Thyroid gland (tissue), 4 donors: ENCODE measurements around the gene TIMM8B. TPM values are rescaled to one million over a fixed set of nuclear protein-coding genes. Genes with fewer than 3 reads are reported as not detected.

ENCODE experiments used
- DNase-seq, 2 donors: peaks; one replicate each; pipeline ENCODE4 v3.0.0-alpha.2; 2019
- H3K27ac ChIP-seq, 3 donors: fragments of 200-600 bp; sonication (generic); 1 replicate in 2 of 3; 2 replicates in 1 of 3; pipeline ENCODE4 v1.5.1; 2016 to 2019; ENCODE audit warnings: mild to moderate bottlenecking in 1 of 3, moderate library complexity in 1 of 3
- H3K27me3 ChIP-seq: fragments of 200-600 bp; sonication (generic); one replicate; pipeline ENCODE4 v1.5.1; 2019
- H3K36me3 ChIP-seq, 2 donors: fragments of 200-600 bp; sonication (generic); one replicate each; pipeline ENCODE4 v1.5.1; 2016 to 2019
- H3K4me1 ChIP-seq, 2 donors: fragments of 200-600 bp; sonication (generic); one replicate each; pipeline ENCODE4 v1.5.1; 2017 to 2019
- H3K4me3 ChIP-seq, 3 donors: fragments of 200-600 bp; sonication (generic); replicated peaks in 1 of 3; 1 replicate in 2 of 3; 2 replicates in 1 of 3; pipeline ENCODE4 v1.5.1; 2016; ENCODE audit warnings: mild to moderate bottlenecking in 1 of 3
- H3K9me3 ChIP-seq: fragments of 200-600 bp; sonication (generic); one replicate; pipeline ENCODE4 v1.5.1; 2017
- POLR2A ChIP-seq, 2 donors: fragments of 450-650 bp; IDR thresholded peaks; one replicate each; pipeline ENCODE4 v1.6.1; 2017; ENCODE audit warnings: antibody characterized with exemption in 2 of 2, mild to moderate bottlenecking in 2 of 2, moderate library complexity in 1 of 2
- WGBS, 2 donors: methylation state at CpG; one replicate each; pipeline ENCODE4 v1.1.5; 2017; 5-methylcytosine and 5-hydroxymethylcytosine counted together
- intact Hi-C: fragments of 100-400 bp; cut with DNase I; formaldehyde crosslinking; loops from one replicate; pipeline ENCODE4 v1.15.1; 2023
- total RNA-seq, 4 donors: library from RNA; depleted of rRNA; stranded (reverse); fragments of >200 nt; gene quantifications; one replicate each; pipeline ENCODE4 v1.2.3, GENCODE V29; 2016
- TF ChIP-seq, protein P1 (sequence below), 6 experiments: fragments of 200-600 bp in 3 of 6; fragments of 450-650 bp in 3 of 6; sonication (generic) in 3 of 6; IDR thresholded peaks; one replicate each; pipeline ENCODE4 v1.5.1; 2016 to 2019; ENCODE audit warnings: antibody characterized with exemption in 6 of 6, mild to moderate bottlenecking in 2 of 6, inconsistent platforms in 1 of 6, moderate library complexity in 1 of 6

The TIMM8B gene
- total RNA-seq, 4 donors from 2014 or later = 11.8 to 55.8 (median 27.5) TPM

DNA sequence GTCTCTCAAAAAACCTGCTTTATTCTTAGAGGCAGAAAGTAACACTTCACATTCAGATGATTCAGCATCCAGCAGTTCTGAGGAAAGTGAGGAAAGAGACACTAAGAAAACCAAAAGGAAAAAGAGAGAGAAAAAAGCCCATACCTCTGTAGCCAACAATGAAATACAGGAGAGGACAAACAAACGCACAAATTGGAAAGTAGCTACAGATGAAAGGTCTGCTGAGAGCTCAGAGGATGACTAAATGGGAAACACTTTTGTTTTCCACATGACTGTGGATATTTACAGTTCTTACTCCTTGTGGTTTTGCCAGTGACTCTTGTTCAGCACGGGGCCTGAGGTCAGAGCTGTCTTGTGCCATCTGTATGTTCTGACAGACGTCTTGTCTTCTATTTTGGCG, 3.8 kb downstream of the TIMM8B start:
- Histone ChIP-seq H3K9me3 (no peaks in the 10 kb centered on the region), H3K27me3 (no peaks in the 10 kb centered on the region), H3K4me3 (no peak overlapping the region), H3K4me1 (peaks cover 6 to 13% of the 10 kb centered on the region in 2 donors), H3K27ac (no peak overlapping the region), H3K36me3 (peaks cover 59 to 63% of the 10 kb centered on the region in 2 donors)
- TF ChIP-seq POLR2A (IDR thresholded peaks at IDR 0.05) = no peak
- TF ChIP-seq, protein P1, sequence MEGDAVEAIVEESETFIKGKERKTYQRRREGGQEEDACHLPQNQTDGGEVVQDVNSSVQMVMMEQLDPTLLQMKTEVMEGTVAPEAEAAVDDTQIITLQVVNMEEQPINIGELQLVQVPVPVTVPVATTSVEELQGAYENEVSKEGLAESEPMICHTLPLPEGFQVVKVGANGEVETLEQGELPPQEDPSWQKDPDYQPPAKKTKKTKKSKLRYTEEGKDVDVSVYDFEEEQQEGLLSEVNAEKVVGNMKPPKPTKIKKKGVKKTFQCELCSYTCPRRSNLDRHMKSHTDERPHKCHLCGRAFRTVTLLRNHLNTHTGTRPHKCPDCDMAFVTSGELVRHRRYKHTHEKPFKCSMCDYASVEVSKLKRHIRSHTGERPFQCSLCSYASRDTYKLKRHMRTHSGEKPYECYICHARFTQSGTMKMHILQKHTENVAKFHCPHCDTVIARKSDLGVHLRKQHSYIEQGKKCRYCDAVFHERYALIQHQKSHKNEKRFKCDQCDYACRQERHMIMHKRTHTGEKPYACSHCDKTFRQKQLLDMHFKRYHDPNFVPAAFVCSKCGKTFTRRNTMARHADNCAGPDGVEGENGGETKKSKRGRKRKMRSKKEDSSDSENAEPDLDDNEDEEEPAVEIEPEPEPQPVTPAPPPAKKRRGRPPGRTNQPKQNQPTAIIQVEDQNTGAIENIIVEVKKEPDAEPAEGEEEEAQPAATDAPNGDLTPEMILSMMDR (IDR thresholded peaks at IDR 0.05) = no peak
- no peak for DNase-seq
- intact Hi-C loops = no loop called here
- WGBS, 2 donors = 85 to 92% methylated on average over 4 of the region's 4 CpGs

DNA sequence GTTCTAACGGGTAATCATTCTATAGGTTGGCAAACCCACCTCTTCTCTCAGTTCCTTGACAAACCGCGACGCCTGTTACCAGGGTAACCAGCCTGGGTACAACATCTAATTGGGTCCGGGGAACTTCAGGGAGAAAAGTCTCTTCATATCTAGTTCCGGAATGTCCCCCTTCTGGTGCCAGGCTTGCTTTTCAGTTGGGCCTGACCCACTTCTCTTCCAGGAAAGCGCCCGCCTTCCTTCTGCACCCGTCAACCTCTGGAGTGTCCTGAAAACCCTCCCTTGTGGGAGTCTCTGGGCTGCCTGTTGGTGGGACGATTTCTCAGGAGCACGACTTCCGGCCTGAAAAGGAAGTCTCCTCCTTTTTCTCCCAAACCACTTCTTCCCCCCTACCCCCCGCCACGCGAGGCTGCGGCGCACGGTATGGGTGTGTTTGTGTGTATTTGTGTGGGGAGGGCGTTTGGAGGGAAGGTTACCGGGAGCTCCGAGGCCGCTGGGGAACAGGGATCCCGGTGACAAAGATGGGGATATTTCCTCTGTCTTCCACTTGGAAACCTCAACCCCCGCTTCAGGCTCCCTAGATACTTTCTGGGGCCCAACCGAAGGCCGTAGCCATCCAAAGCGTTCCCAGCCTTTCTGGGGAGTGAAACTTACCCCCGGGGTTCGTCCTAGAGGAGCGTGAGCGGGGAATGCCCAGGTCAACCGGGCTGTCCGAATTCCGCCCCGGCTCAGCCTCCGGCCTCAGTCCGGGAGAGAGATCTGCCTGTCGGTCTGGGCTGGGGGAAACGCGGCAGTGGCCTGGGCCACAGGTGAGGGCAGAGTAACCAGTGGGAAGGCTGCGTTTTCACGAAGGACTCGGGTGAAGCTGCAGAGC, 12.4 kb downstream of the TIMM8B start, which contains the start of the genes NKAPD1 and PIH1D2:
Gene NKAPD1, plus strand, starts transcription at position 359 of the 871 bp plus-strand sequence. CDS start 1,276 bp downstream, outside the sequence.
Gene PIH1D2, minus strand, starts transcription at position 77 of the 871 bp plus-strand sequence. CDS start 843 bp downstream, outside the sequence.
- peak within 1 kb of the TSS; percentile 75 to 99 (median 83) for H3K4me3 ChIP-seq
- H3K9me3 ChIP-seq = no peaks in the 10 kb centered on the region
- intact Hi-C loops = no loop called here
- DNase-seq = peak; percentile 86 to 89
- H3K4me1 ChIP-seq = peaks cover 7 to 8% of the 10 kb centered on the region in 2 donors
- TF ChIP-seq POLR2A (IDR thresholded peaks at IDR 0.05) = peak in 1 of 2 donors; percentile 50
- TF ChIP-seq, protein P1 (IDR thresholded peaks at IDR 0.05) = peak in 3 of 6 experiments; percentile 10 to 41 (median 36)
- H3K27me3 ChIP-seq = no peaks in the 10 kb centered on the region
- WGBS, 2 donors = 0 to 2% methylated on average over 34 to 35 of the region's 43 CpGs
- peaks cover 10% of the 10 kb centered on the region in 2 donors for H3K36me3 ChIP-seq
- H3K27ac ChIP-seq = peak within 1 kb of the TSS; percentile 50 to 91 (median 88)

GRCh38 chr11:112062923-112063322, 23.6 kb downstream of the TIMM8B start:
- WGBS, 2 donors = 85% methylated on average over 1 of the region's 1 CpG
- intact Hi-C loops = no loop called here
- DNase-seq = no peak
- H3K27ac ChIP-seq = no peak overlapping the region
- no peaks in the 10 kb centered on the region for H3K4me1 ChIP-seq
- no peak overlapping the region for H3K4me3 ChIP-seq
- H3K36me3 ChIP-seq = peaks cover 19 to 26% of the 10 kb centered on the region in 2 donors
- H3K27me3 ChIP-seq = no peaks in the 10 kb centered on the region
- H3K9me3 ChIP-seq = no peaks in the 10 kb centered on the region
- TF ChIP-seq POLR2A (IDR thresholded peaks at IDR 0.05) = no peak
- TF ChIP-seq, protein P1 (IDR thresholded peaks at IDR 0.05) = no peak

DNA sequence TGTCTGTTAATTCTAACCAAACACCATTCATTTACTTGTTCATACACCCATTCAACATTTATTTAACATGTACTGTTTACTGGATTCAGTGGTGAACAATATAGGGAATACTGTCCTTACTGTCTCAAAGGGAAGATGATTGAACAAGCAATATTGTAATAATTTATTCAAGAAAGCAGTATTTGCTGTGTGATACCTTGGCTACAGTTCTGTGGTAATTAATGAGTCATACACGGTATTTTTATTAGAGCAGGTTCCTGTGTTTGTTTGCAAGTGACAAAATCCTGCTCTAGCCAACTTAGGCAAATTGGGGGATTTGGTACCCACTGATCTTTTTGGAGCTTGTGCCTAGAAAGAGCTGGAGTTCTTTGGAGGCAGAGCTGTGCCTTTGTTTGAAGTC, 28.5 kb downstream of the TIMM8B start:
- no peak overlapping the region for H3K27ac ChIP-seq
- 80 to 89% methylated on average over 1 of the region's 1 CpG for WGBS, 2 donors
- H3K4me1 ChIP-seq = no peaks in the 10 kb centered on the region
- no peak for TF ChIP-seq POLR2A (IDR thresholded peaks at IDR 0.05)
- TF ChIP-seq, protein P1 (IDR thresholded peaks at IDR 0.05) = no peak
- no peaks in the 10 kb centered on the region for H3K9me3 ChIP-seq
- intact Hi-C loops = no loop called here
- no peak overlapping the region for H3K4me3 ChIP-seq
- H3K36me3 ChIP-seq = peaks cover 39 to 40% of the 10 kb centered on the region in 2 donors
- no peaks in the 10 kb centered on the region for H3K27me3 ChIP-seq
- DNase-seq = no peak

DNA sequence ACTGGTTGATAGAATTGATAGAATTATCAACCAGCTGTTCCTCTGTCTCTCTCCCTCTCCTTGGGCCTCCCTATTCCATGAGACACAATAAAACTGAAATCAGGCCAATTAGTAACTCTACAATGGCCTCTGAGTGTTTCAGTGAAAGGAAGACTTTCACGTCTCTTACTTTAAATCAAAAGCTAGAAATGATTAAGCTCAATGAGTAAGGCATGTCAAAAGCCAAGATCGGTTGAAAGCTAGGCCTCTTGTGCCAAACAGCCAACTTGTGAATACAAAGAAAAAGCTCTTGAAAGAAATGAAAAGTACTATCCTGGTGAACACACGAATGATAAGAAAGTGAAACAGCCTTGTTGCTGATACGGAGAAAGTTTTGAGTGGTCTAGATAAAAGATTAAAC, 29.4 kb downstream of the TIMM8B start:
- Histone ChIP-seq H3K27me3 (no peaks in the 10 kb centered on the region), H3K4me1 (no peaks in the 10 kb centered on the region), H3K36me3 (peaks cover 42 to 48% of the 10 kb centered on the region in 2 donors), H3K9me3 (no peaks in the 10 kb centered on the region), H3K4me3 (no peak overlapping the region), H3K27ac (no peak overlapping the region)
- 86 to 92% methylated on average over 4 of the region's 4 CpGs for WGBS, 2 donors
- no peak for DNase-seq
- TF ChIP-seq POLR2A (IDR thresholded peaks at IDR 0.05) = no peak
- intact Hi-C loops = no loop called here
